ENCODE results near the gene MBD5. TPM values are rescaled to one million over a fixed set of nuclear protein-coding genes. Genes with fewer than 3 reads are reported as not detected.

MBD5 gene
- polyA plus RNA-seq, 2 of the 4 experiments (the other 2 are of a cell fraction) = 5.4 to 24.1 TPM

- TF ChIP-seq CEBPB (IDR thresholded peaks at IDR 0.05) (peak; percentile 39 to 81; a peak in 3 of 4 replicates), RNF2 (IDR thresholded peaks at IDR 0.05; ENCODE audit: borderline replicate concordance, low read depth) (no peak), POLR2A (IDR thresholded peaks at IDR 0.05; ENCODE audit: low read length) (no peak), SMC3 (IDR thresholded peaks at IDR 0.05) (peak; percentile 92), HEYL (CRISPR knock-in tag; IDR thresholded peaks at IDR 0.05) (no peak), NPAS2 (CRISPR knock-in tag; IDR thresholded peaks at IDR 0.05; ENCODE audit: borderline replicate concordance) (no peak), JUN (IDR thresholded peaks at IDR 0.05) (no peak), TFCP2L1 (CRISPR knock-in tag; IDR thresholded peaks at IDR 0.05) (no peak), RAD21 (conservative IDR thresholded peaks at IDR 0.05 in 1 of 2, IDR thresholded peaks at IDR 0.05 in 1 of 2) (peak; percentile 90 to 95), MAZ (IDR thresholded peaks at IDR 0.05; ENCODE audit: borderline replicate concordance, low read depth, low read length) (no peak), JUNB (IDR thresholded peaks at IDR 0.05) (no peak), ESRRA (IDR thresholded peaks at IDR 0.05; ENCODE audit: borderline replicate concordance, low read length) (no peak), EP300 (IDR thresholded peaks at IDR 0.05) (no peak), CHD2 (IDR thresholded peaks at IDR 0.05; ENCODE audit: low read length, partially characterized antibody) (no peak)
- TF ChIP-seq, protein P1, sequence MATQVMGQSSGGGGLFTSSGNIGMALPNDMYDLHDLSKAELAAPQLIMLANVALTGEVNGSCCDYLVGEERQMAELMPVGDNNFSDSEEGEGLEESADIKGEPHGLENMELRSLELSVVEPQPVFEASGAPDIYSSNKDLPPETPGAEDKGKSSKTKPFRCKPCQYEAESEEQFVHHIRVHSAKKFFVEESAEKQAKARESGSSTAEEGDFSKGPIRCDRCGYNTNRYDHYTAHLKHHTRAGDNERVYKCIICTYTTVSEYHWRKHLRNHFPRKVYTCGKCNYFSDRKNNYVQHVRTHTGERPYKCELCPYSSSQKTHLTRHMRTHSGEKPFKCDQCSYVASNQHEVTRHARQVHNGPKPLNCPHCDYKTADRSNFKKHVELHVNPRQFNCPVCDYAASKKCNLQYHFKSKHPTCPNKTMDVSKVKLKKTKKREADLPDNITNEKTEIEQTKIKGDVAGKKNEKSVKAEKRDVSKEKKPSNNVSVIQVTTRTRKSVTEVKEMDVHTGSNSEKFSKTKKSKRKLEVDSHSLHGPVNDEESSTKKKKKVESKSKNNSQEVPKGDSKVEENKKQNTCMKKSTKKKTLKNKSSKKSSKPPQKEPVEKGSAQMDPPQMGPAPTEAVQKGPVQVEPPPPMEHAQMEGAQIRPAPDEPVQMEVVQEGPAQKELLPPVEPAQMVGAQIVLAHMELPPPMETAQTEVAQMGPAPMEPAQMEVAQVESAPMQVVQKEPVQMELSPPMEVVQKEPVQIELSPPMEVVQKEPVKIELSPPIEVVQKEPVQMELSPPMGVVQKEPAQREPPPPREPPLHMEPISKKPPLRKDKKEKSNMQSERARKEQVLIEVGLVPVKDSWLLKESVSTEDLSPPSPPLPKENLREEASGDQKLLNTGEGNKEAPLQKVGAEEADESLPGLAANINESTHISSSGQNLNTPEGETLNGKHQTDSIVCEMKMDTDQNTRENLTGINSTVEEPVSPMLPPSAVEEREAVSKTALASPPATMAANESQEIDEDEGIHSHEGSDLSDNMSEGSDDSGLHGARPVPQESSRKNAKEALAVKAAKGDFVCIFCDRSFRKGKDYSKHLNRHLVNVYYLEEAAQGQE (IDR thresholded peaks at IDR 0.05) = no peak
These were observed 488.5 kb downstream of the MBD5 start (continued) for GRCh38 chr2:148509288-148509902.

DNA sequence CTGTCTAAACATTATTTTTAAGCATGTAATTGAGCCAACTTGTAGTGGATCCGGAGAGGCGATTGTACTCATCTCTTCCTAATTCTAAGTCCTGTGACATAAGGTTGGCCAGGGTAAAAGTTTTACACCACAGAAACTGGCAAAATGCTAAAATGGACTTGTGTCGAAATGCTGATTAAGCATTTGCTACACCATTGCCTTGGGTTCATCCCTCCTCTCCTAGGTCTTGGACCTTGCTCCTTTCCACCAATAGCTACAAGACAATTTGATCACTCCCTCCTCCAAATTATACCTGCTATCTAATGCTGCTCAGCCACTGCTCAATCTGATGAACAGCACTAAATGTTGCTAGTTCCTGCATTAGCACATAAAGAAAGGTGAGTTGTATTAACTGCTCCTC lies 491.0 kb downstream of the MBD5 start:
- TF ChIP-seq POLR2A (IDR thresholded peaks at IDR 0.05; ENCODE audit: low read length) (no peak), HEYL (CRISPR knock-in tag; IDR thresholded peaks at IDR 0.05) (no peak), TP53 (CRISPR knock-in tag; IDR thresholded peaks at IDR 0.05) (no peak), FOXS1 (CRISPR knock-in tag; IDR thresholded peaks at IDR 0.05) (no peak), MAFK (IDR thresholded peaks at IDR 0.05; ENCODE audit: partially characterized antibody) (peak; percentile 86)
- WGBS (ENCODE audit: missing lambda C conversion rate) = 71% methylated on average over 3 of the region's 3 CpGs
- Histone ChIP-seq H3K27ac (no peak overlapping the region), H3K4me1 (no peaks in the 10 kb centered on the region), H3K4me3 (no peak overlapping the region), H3K4me2 (no peak overlapping the region), H3K9me3 (no peaks in the 10 kb centered on the region)
- DNase-seq (ENCODE audit: low read depth in 1 of 2, low spot score in 1 of 2) (no peak), FAIRE-seq (no peak), ATAC-seq (no peak)
- ChIA-PET CTCF (interaction anchor here (1.1 kb wide), 1 partner anchor 582 kb away, joined by 3 read pairs; no protein-coding TSS in a partner anchor), POLR2A (no interaction called here)

DNA sequence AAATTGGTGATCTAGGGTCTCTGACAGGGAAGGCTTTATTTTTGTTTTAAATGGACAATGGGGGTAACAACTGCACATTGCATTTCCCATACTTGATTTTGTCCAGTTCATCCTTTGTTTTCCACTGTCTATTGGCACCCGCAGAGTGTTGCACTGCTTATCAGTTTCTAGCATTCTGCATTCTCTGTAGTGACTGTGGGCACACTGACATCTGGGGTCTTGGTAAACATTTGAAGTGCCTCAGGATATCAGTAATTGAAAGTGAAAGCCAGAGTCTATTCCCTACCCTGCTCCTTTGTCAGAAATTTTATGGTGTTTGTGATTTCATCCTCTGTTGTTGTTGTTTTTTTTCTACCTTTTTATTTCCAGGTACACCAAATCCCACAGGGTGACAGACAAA lies 491.6 kb downstream of the MBD5 start:
- Histone ChIP-seq H3K4me1 (no peaks in the 10 kb centered on the region), H3K27ac (no peak overlapping the region), H3K4me2 (no peak overlapping the region), H3K4me3 (no peak overlapping the region), H3K9me3 (no peaks in the 10 kb centered on the region)
- TF ChIP-seq ZFP36 (IDR thresholded peaks at IDR 0.05; ENCODE audit: borderline replicate concordance, partially characterized antibody) (no peak), HES2 (IDR thresholded peaks at IDR 0.05) (no peak), BCL3 (IDR thresholded peaks at IDR 0.05) (no peak), TP53 (CRISPR knock-in tag; IDR thresholded peaks at IDR 0.05) (no peak)
- TF ChIP-seq, protein P2, sequence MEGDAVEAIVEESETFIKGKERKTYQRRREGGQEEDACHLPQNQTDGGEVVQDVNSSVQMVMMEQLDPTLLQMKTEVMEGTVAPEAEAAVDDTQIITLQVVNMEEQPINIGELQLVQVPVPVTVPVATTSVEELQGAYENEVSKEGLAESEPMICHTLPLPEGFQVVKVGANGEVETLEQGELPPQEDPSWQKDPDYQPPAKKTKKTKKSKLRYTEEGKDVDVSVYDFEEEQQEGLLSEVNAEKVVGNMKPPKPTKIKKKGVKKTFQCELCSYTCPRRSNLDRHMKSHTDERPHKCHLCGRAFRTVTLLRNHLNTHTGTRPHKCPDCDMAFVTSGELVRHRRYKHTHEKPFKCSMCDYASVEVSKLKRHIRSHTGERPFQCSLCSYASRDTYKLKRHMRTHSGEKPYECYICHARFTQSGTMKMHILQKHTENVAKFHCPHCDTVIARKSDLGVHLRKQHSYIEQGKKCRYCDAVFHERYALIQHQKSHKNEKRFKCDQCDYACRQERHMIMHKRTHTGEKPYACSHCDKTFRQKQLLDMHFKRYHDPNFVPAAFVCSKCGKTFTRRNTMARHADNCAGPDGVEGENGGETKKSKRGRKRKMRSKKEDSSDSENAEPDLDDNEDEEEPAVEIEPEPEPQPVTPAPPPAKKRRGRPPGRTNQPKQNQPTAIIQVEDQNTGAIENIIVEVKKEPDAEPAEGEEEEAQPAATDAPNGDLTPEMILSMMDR (IDR thresholded peaks at IDR 0.05) = no peak
- FAIRE-seq (no peak), ATAC-seq (no peak), DNase-seq (ENCODE audit: low read depth in 1 of 2, low spot score in 1 of 2) (no peak)
- CTCF ChIA-PET = interaction anchor here (1.1 kb wide), 1 partner anchor 583 kb away, joined by 3 read pairs; no protein-coding TSS in a partner anchor
- POLR2A ChIA-PET = no interaction called here
- WGBS (ENCODE audit: missing lambda C conversion rate) = 83% methylated on average over 1 of the region's 1 CpG

All from A549 (cell line).